GM19238 (cell line): ENCODE results near the gene PROM1.

Experiments used
- DNase-seq: peaks from one replicate; pipeline ENCODE4 v3.0.0; 2011; ENCODE audit warnings: low spot score; ENCODE audit not compliant: insufficient read length

The PROM1 gene

DNA sequence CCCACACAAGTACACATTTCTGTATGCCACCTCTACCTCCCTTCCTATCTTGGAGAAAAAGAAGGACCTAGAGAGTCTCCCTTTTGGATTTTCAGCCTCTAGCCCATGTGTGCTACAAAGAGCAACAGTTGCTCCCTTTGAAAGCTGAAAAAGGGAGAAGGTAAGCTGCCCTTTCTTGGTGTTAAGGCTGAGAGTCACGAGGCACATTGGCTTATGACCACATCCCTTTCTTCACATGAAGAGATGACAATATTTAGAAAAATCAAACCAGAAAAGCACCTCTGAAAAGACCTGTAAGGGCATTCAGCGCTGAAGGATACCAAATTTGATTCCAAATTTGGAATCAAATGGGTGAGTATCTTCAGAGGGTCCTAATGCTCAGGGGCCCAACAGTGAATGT, 138.9 kb downstream of the PROM1 start:
- DNase-seq = no peak

- DNase-seq = no peak
Observed at GRCh38 chr4:15942283-15942682, 141.5 kb downstream of the PROM1 start.

GRCh38 chr4:15938640-15939039, 145.2 kb downstream of the PROM1 start, which contains the start of gene FGFBP1:
Gene FGFBP1 (minus strand): TSS chr4:15938740. CDS start chr4:15936632, 2,108 bp downstream.
- no peak for DNase-seq

DNA sequence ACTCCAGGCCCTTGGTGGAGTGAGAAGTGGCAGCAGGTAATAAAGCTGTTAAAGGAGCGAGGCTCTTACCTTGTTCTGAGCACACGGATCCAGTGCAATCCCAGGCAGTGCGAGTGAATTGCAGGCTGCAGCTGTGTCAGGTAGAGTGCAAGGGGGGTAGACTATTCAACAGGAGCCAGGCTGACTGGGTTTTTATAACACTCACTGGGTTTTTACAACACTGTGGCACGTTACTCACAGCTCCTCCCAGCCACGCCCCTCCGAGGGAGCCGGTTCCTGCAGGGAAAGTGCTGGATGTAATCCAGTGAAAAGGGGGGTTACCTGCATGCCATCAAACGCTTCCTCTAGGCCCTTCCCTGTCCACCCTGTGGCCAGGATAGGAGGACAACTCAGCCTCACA, 145.6 kb downstream of the PROM1 start:
- no peak for DNase-seq

- DNase-seq = no peak
Observed at GRCh38 chr4:15936495-15936894, 147.3 kb downstream of the PROM1 start.

- DNase-seq = no peak
Observed at GRCh38 chr4:15935504-15936402, 148.1 kb downstream of the PROM1 start.

GRCh38 chr4:15934259-15934658, 149.6 kb downstream of the PROM1 start:
- DNase-seq = no peak

- no peak for DNase-seq
Observed at GRCh38 chr4:15931451-15932210, 152.2 kb downstream of the PROM1 start.

DNA sequence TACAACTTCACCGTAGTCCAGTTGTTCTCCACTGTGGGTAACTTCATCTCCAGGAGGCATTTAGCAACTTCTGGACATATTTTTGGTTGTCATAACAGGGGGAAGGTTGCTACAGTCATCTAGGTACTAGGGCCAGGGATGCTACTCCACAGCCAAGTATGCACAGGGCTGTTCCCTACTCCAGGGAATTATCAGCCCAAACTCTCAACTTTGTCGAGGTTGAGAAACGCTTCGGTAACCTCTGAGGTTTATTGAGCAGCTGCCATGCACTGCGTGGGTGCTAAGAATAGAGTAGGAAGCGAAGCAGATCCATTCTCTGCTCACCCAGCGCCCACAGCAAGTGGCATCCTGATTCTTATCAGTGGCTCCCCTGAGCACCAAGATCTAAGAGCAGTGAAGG, 153.5 kb downstream of the PROM1 start:
- no peak for DNase-seq

GRCh38 chr4:15929540-15929939, 154.3 kb downstream of the PROM1 start:
- DNase-seq = no peak

- DNase-seq = no peak
Observed at GRCh38 chr4:15928883-15929282, 154.9 kb downstream of the PROM1 start.

DNA sequence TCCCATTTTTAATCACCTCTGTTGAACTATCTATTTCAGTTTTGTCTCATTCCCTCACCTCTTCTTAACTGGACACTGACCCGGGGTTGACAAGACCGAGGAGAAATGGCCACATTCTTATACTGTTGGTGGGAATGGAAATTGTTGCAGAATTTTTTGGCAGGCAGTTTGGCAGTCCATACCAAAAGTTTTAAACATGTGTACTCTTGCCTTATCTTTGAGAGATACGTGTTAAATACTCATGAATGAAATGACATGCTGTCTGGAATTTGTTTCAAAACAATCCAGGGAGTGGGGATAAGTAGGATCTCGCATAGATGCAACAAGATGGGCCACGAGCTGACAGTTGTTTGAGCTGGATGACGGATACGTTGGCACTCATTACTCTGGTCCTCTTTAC, 157.3 kb downstream of the PROM1 start:
- DNase-seq = no peak

GRCh38 chr4:15925830-15926229, 158.0 kb downstream of the PROM1 start:
- no peak for DNase-seq

DNA sequence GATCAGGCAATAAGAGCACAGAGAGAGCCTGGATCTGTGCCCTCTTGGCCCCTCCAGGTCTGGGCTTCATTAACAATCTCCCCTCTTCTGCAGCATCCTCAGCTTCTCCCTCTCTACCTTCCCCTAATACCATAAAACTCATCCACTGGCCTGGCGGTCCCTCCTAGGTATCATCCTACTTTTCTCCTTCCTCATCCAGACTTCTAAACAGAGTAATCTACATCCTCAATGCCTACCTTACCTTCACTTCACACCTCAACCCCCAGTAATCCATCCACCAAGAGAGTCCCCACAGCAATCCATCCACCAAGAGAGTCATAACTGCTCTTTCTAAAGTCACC, 162.3 kb downstream of the PROM1 start:
- no peak for DNase-seq

DNA sequence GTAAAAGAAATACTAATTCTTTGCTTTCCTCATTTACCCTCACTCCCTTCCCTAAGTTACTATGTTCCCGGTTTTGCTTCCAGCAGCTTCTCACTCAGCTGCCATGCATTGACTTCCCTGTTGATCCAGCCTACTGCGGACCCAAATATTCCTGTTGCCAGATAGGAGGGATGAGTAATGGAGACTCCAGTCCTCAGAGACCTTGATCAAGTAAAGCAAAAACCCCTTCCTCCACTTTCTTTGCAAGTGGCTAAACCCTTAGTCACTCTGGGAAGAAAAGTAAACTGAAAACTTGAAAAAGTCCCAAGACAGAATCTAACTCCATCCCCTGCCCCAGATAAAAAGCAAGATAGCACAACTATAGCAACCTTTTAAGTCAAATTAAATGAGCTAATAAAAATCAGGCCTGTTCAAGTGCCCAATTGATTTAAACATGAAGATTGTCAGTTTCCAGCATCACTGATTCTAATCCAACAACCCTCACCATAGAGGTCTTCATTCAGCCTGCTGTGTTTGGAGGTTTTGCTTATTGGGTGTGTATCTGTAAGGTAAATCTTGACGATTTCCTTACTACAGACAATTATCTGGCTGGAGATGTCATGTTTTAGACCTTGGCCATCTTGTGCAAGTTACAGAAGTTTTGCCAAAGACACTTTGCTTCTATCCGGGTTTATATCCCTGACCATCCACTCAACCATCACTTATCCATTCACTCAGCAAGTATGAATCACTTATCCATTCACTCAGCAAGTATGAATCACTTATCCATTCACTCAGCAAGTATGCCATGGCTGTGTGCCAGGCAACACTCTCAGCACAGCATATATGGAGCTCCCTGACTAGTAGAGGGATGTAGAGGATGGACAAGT, 162.9 kb downstream of the PROM1 start:
- no peak for DNase-seq

DNA sequence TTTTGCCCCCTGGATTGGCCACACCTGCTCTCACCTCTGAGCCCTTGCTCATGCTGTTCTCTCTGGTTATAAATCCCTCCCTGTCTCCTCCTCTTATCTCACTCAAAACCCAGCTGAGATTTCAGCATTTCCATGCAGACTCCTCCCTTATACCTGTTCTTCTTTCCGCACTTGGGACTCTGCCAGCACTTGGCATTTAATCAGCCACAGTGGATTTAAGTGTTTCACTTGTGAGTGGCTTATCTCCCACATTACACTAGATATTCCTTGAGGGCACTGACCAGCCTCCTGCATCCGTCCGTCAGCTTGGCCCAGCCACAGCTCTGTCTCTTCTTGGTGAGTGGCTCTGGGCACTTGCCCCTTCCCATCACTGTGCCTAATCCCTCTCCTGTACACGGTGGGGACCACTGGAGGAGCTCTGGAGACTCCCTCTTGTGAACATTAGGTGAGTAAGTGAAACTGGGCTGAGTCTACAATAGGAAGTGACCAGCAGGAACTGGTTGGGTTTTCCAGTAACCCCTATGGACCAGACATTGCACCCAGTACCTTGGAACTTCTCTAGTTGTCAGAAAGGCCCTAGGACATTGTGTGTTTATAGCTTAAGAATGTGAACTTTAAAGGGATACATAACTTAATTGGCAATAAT, 165.2 kb downstream of the PROM1 start:
- DNase-seq = no peak
